Activated naive CD8-positive, alpha-beta T cell treated with anti-CD3 and anti-CD28 coated beads for 36 hours (primary cell): ENCODE data around the gene GOSR2. TPM values are rescaled to one million over a fixed set of nuclear protein-coding genes. Genes with fewer than 3 reads are reported as not detected.

Experiments
- DNase-seq: peaks from one replicate; pipeline ENCODE4 v3.0.0; 2021
- H3K27ac Mint-ChIP-seq: one replicate; pipeline ENCODE4 v1.8.0; 2022; ENCODE audit warnings: mild to moderate bottlenecking, moderate library complexity, mixed read lengths
- H3K27me3 Mint-ChIP-seq: one replicate; pipeline ENCODE4 v1.8.0; 2022; ENCODE audit warnings: mild to moderate bottlenecking, mixed read lengths
- H3K36me3 Mint-ChIP-seq: one replicate; pipeline ENCODE4 v1.8.0; 2021; ENCODE audit warnings: mild to moderate bottlenecking, mixed read lengths
- H3K4me1 Mint-ChIP-seq: one replicate; pipeline ENCODE4 v1.8.0; 2021; ENCODE audit warnings: mixed read lengths
- H3K4me3 Mint-ChIP-seq: one replicate; pipeline ENCODE4 v1.8.0; 2022; ENCODE audit warnings: mild to moderate bottlenecking, moderate library complexity, mixed read lengths
- H3K9me3 Mint-ChIP-seq: one replicate; pipeline ENCODE4 v1.8.0; 2022; ENCODE audit warnings: mixed read lengths
- total RNA-seq, 2 experiments: library from RNA; stranded (reverse); gene quantifications; one replicate each; pipeline ENCODE4 v1.2.3, GENCODE V29; 2021

The GOSR2 gene
- total RNA-seq, 2 experiments from 2014 or later, result 46.2 to 49.5 TPM

DNA sequence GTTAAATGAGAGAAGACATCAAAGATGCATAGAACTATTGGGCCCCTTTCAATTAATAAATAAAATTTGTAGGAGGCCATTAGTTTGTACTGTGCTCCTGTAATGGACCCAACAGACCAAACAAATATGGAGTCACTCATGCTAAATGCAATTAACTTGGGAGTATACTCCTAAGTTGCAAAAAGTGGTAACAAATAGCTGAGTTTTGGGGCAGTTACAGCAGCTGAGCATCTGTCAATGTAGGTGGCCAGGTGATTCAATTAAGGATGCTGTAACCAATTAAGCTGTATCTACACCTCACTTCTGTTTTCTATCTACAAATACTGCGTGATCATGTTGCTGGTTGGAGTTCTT, 36.7 kb upstream of the GOSR2 start:
- H3K4me3 Mint-ChIP-seq, result no peak overlapping the region
- H3K27me3 Mint-ChIP-seq, result peaks cover 12% of the 10 kb centered on the region
- H3K4me1 Mint-ChIP-seq, result no peaks in the 10 kb centered on the region
- DNase-seq, result no peak
- no peak overlapping the region for H3K27ac Mint-ChIP-seq
- H3K36me3 Mint-ChIP-seq, result no peaks in the 10 kb centered on the region
- H3K9me3 Mint-ChIP-seq, result no peaks in the 10 kb centered on the region

DNA sequence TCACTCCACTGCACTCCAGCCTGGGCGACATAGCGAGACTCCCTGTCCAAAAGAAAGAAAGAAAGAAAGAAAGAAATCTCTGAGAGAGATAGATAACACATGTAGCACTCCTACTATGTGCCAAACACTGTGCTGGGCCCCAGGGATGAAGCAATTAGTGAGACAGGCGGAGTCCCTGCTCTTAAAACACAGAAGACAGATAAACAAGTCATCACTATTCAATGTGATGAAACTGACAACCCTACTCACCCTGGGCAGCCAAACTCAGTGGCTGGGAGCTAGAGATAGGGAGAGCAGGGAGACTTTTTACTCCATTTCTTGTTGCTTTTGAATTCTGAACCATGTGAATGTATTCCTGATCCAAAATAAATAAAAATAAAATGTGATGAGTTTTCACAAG, 35.2 kb upstream of the GOSR2 start:
- Mint-ChIP-seq H3K4me1 (no peaks in the 10 kb centered on the region), H3K4me3 (no peak overlapping the region), H3K9me3 (no peaks in the 10 kb centered on the region), H3K27me3 (peaks cover 20% of the 10 kb centered on the region), H3K36me3 (no peaks in the 10 kb centered on the region), H3K27ac (no peak overlapping the region)
- no peak for DNase-seq

DNA sequence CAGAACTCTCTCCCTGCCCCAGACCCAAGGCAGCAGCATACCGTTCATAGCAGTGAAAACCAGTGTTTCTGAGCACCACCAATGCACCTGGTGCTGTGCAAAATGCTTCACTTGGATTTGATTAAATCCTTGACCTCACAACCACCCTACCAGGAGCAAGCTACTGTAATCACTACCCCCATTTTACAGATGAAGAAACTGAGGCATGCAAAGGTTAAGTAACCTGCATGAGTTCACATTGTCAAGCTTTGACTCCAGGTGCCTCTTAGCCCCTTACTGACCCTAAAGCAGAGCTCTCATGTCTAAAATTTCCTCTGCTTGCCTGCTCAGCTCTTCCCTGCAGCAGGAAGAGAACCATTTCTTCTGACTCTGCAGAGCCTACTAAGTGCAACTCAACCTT, 34.2 kb upstream of the GOSR2 start:
- no peaks in the 10 kb centered on the region for H3K9me3 Mint-ChIP-seq
- H3K27me3 Mint-ChIP-seq, result peaks cover 22% of the 10 kb centered on the region
- no peak overlapping the region for H3K27ac Mint-ChIP-seq
- no peaks in the 10 kb centered on the region for H3K4me1 Mint-ChIP-seq
- no peak for DNase-seq
- no peaks in the 10 kb centered on the region for H3K36me3 Mint-ChIP-seq
- no peak overlapping the region for H3K4me3 Mint-ChIP-seq

DNA sequence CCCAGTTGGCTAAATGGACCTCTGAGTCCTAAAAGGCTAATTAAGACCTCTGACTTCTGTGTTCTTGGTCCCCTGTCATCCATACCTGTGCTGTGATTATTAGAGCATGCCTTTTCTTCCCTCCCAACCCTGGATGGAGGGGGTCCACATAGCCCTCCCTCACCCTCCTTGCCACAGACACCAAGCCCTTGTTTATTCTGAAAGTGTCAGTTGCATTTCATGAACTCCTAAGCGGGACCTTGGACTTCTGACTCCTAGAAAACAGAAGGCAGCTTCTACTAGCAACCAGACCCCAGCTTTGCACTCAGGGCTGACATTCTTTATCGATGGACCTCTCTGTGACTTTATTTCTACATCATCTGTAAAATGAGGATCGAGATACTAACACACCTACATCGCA, 33.4 kb upstream of the GOSR2 start:
- H3K4me1 Mint-ChIP-seq, result no peaks in the 10 kb centered on the region
- no peak overlapping the region for H3K27ac Mint-ChIP-seq
- H3K9me3 Mint-ChIP-seq, result no peaks in the 10 kb centered on the region
- DNase-seq, result no peak
- H3K4me3 Mint-ChIP-seq, result no peak overlapping the region
- peaks cover 22% of the 10 kb centered on the region for H3K27me3 Mint-ChIP-seq
- H3K36me3 Mint-ChIP-seq, result no peaks in the 10 kb centered on the region

DNA sequence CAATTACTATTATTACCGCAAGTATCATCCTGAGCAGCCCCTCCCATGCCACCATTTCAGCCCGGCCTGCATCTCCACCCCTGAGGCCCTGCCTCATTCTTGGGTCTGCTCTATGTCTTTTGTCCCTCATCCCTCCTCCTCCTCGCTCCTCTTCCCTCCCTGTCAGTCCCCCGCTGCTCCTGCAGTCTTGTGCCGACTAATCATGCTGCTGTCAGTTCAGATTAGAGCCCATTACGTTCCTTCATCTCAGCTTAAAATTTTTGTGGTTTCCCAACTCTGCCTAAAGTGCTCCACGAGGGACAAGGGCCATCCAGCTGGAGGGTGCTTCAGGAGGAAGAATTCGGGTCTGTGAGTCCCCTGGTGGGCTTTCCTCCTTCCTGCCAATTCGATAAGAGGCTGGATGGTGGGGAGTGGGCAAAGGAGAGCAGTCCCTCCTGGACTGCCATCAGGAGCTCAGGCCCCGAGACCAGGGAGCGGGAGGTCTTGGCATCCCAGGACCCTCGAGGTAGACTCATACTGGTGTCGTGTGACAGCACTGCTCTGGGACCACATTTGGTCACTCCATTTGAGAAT, 32.9 kb upstream of the GOSR2 start:
- Mint-ChIP-seq H3K4me3 (no peak overlapping the region), H3K4me1 (no peaks in the 10 kb centered on the region), H3K9me3 (no peaks in the 10 kb centered on the region), H3K27me3 (peaks cover 22% of the 10 kb centered on the region), H3K27ac (no peak overlapping the region), H3K36me3 (no peaks in the 10 kb centered on the region)
- no peak for DNase-seq

DNA sequence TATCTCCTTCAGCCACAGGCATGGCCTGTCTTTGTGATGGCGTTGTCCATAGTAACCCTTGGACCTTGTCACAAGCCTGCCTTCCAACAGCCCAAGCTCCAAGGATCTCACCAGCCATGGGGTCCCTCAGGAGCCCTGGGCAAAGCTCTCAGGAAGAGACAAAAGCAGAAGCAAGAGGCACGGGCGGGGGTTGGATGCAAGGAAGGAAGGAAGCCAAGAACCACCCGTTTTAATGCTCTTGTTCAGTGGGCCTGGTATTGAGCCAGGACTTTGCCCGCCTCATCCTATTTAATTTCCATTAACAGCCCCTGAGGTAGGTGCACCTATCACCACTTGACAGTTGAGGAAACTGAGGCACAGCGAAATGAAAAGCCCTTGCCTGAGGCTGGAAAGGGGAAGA, 32.3 kb upstream of the GOSR2 start:
- no peaks in the 10 kb centered on the region for H3K4me1 Mint-ChIP-seq
- no peak overlapping the region for H3K27ac Mint-ChIP-seq
- DNase-seq, result no peak
- H3K27me3 Mint-ChIP-seq, result peaks cover 18% of the 10 kb centered on the region
- H3K36me3 Mint-ChIP-seq, result no peaks in the 10 kb centered on the region
- no peaks in the 10 kb centered on the region for H3K9me3 Mint-ChIP-seq
- H3K4me3 Mint-ChIP-seq, result no peak overlapping the region

DNA sequence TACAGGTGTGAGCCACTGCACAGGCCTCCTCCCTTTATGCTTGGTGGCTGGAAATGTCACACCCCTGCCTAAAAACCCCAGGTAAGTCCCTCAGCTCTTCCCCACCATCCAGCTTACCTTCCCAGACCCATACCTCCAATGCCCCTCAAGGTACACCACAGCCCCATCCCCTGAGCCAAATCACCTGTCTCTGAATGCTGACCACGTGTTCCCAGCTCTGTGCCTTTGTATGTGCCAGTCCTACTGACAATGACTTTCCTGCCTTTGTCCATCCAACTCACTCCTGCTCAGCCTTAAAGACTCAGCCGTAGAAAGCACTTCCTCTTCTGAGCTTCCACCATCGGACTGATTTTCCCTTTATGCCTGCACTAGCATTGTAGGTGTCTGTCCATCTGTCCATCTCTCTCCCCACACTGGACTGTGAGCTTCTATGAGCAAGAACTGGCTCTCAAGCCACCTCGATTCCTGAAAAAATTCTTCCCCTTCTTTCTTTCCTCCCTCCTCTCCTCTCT, 30.7 kb upstream of the GOSR2 start:
- no peak overlapping the region for H3K4me3 Mint-ChIP-seq
- no peaks in the 10 kb centered on the region for H3K4me1 Mint-ChIP-seq
- DNase-seq, result no peak
- H3K9me3 Mint-ChIP-seq, result no peaks in the 10 kb centered on the region
- peaks cover 13% of the 10 kb centered on the region for H3K27me3 Mint-ChIP-seq
- no peak overlapping the region for H3K27ac Mint-ChIP-seq
- no peaks in the 10 kb centered on the region for H3K36me3 Mint-ChIP-seq

DNA sequence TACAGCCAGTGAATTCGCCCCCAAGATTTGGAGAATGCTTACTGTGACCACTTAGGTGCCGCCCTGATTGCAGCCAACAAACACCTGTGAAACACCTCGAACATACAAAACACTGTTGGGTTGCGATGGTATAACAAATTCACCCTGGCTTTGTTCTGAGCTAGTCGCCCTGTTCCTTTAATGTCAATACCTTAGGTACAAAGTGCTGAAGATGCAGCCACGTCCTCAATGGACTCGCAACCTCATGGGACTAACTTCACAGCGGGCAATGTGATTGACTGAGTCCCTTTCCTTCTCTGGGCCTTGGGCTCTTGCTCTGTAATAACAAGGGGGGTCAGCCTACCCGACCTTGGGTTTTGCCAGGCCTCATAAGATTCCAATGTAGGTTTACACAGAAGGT, 28.9 kb upstream of the GOSR2 start:
- H3K27me3 Mint-ChIP-seq, result peaks cover 13% of the 10 kb centered on the region
- no peaks in the 10 kb centered on the region for H3K9me3 Mint-ChIP-seq
- DNase-seq, result no peak
- H3K36me3 Mint-ChIP-seq, result no peaks in the 10 kb centered on the region
- no peaks in the 10 kb centered on the region for H3K4me1 Mint-ChIP-seq
- no peak overlapping the region for H3K4me3 Mint-ChIP-seq
- no peak overlapping the region for H3K27ac Mint-ChIP-seq

DNA sequence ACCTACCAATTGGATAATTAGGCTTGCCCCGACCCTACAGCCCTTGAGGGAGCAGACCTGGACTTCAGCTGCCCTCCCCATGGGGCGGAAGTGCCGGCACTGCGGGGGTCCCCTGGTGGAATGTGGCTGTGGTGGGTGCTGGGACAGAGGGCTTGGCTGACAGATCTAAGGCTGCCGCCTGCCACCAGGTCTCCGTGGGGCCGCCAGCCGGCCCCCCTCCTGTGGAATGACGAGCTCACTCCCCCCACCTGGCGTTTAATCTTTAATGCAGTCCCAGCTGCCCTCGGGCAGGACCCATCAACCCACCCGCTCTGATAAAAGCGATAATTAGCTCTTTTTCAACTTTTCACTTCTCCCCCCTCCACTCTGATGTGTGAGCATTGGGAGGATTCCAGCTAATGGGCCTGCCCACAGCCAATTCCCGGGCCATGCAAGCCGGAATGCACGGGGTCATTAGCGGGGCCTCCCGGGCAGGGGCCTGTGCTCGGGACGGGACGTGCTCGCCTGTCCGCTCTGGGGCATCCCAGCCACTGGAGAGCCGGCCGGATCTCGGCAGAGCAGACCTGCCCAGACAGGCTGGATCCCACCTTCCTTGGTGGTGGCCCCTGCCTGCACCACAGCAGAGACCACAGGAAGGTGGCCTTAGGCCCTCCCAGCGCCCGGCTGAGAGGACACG, 28.3 kb upstream of the GOSR2 start:
- DNase-seq, result no peak
- H3K4me1 Mint-ChIP-seq, result no peaks in the 10 kb centered on the region
- peaks cover 13% of the 10 kb centered on the region for H3K27me3 Mint-ChIP-seq
- no peak overlapping the region for H3K27ac Mint-ChIP-seq
- H3K36me3 Mint-ChIP-seq, result no peaks in the 10 kb centered on the region
- no peaks in the 10 kb centered on the region for H3K9me3 Mint-ChIP-seq
- no peak overlapping the region for H3K4me3 Mint-ChIP-seq

DNA sequence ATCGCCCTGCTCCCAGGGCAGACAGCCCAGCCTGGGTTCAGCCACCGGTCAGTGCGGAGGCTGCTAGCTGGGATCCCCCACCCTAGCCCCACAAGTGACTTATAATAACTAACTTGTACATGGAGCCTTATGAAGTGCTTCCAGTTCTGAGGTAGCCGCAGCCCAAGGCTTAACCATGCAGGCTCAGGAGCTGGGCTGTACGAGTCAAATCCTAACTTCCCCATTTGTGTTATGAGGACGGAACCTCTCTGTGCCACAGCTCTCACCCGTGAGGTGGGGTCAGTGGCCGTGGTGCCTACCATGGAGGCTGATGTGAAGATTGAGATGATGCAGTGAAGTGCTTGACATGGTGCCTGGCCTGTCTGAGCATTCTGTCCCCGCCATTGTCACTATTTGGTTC, 27.8 kb upstream of the GOSR2 start:
- DNase-seq, result no peak
- Mint-ChIP-seq H3K27ac (no peak overlapping the region), H3K4me1 (no peaks in the 10 kb centered on the region), H3K4me3 (no peak overlapping the region), H3K27me3 (peaks cover 13% of the 10 kb centered on the region), H3K9me3 (no peaks in the 10 kb centered on the region), H3K36me3 (no peaks in the 10 kb centered on the region)

DNA sequence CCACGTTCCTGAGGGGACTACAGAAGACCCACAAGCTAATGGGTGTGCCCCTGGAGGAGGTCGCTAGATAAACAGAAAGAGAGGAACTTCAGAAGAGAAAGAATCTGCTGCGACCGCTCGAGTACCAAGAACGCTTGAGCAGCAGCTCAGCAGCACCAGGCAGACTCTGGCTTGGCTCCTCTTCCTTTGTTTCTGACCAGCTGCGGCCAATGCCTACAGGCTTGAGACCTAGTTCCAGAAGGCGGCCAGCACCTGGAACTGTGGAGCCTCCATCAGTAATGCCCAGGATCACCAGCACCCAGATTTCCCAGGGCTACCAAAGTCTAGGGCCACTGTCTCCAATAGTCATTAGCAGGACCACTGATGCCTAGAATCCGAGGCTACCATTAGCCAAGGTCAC, 26.0 kb upstream of the GOSR2 start:
- no peak for DNase-seq
- Mint-ChIP-seq H3K9me3 (no peaks in the 10 kb centered on the region), H3K27ac (no peak overlapping the region), H3K4me1 (no peaks in the 10 kb centered on the region), H3K27me3 (peaks cover 10% of the 10 kb centered on the region), H3K36me3 (no peaks in the 10 kb centered on the region), H3K4me3 (no peak overlapping the region)

DNA sequence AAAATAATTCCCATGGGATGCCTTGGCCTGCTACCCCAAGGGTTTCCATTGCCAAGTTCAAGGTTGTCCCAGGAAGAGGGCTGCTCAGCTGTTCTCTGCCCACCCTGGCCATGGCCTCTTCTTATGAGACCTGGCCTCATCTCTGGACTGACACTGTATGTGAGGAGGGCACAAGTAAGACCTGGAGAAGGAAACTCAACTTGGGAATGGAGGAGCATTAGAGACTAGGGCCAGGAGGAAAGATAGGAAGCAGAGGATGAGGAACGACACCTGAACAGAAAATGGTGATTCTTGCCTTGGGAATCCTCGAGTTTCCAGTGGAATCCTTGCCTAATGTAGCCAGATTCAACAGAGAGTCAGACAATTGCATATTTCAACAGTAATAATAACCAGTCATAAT, 24.6 kb upstream of the GOSR2 start:
- Mint-ChIP-seq H3K4me3 (no peak overlapping the region), H3K36me3 (no peaks in the 10 kb centered on the region), H3K27me3 (no peaks in the 10 kb centered on the region), H3K27ac (no peak overlapping the region), H3K4me1 (no peaks in the 10 kb centered on the region), H3K9me3 (no peaks in the 10 kb centered on the region)
- DNase-seq, result no peak

DNA sequence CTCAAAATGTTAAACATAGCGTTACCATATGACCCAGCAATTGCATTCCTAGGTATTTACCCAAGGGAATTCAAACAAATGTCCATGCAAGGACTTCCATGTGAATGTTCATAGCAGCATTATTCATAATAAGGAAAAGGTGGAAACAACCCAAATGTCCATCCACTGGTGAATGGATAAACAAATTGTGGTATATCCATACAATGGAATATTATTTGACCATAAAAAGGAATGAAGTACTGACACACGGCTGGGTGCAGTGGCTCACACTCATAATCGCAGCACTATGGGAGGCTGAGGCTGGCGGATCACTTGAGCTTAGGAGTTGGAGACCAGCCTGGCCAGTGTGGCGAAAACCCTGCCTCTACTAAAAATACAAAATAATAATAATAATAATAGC, 24.1 kb upstream of the GOSR2 start:
- Mint-ChIP-seq H3K36me3 (no peaks in the 10 kb centered on the region), H3K4me1 (no peaks in the 10 kb centered on the region), H3K27me3 (no peaks in the 10 kb centered on the region), H3K27ac (no peak overlapping the region), H3K9me3 (no peaks in the 10 kb centered on the region), H3K4me3 (no peak overlapping the region)
- DNase-seq, result no peak

DNA sequence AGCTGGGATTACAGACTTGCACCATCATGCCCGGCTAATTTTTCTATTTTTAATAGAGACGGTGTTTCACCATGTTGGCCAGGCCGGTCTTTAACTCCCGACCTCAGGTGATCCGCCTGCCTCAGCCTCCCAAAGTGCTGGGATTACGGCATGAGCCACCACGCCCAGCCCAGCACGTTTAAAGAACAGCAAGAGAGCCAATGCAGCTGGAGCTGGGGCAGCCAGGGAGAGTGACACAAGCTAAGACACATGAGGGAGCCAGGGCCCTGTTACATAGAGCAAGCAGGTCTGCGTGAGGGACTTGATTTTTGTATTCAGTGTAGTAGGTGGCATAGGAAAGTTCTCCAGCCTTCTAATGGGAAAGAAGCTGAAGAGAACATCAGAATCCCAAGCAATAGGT, 21.7 kb upstream of the GOSR2 start:
- Mint-ChIP-seq H3K4me3 (no peak overlapping the region), H3K36me3 (no peaks in the 10 kb centered on the region), H3K27me3 (no peaks in the 10 kb centered on the region), H3K4me1 (peaks cover 2% of the 10 kb centered on the region), H3K27ac (no peak overlapping the region), H3K9me3 (no peaks in the 10 kb centered on the region)
- no peak for DNase-seq

DNA sequence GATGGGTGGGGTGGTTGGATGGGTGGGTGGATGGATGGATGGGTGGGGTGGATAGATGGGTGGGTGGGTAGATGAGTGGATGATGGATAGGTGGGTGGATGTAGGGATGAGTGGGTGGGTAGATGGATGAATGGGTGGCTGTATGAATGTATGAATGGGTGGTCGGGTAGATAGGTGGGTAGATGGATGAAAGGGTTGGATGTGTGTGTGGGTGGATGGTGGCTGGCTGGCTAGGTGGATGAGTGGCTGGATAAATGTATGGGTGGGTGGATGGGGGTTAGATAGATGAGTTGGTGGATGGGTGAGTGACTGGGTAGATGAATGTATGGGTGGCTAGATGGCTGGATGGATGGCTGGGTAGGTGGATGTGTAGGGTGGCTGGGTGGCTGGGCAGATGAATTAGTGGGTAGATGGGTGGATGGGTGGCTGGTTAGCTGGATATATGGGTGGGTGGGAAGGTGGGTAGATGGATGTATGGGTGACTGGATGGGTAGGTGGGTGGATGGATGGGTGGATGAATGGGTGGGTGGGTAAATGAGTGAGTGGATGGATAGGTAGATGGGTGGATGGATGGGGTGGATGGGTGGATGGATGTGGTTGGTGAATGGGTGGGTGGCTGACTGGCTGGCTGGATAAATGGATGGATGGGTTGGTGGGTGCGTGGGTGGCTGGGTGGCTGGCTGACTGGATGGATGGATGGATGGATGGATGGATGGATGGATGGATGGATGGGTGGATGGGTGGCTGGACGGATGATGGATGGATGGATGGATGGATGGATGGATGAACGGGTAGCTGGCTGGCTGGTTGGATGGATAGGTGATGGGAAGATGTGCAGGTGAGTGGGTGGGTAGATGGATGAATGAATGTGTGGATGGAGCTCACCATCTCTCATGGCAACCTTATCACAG, 18.9 kb upstream of the GOSR2 start:
- H3K27me3 Mint-ChIP-seq, result no peaks in the 10 kb centered on the region
- no peak overlapping the region for H3K4me3 Mint-ChIP-seq
- DNase-seq, result no peak
- no peak overlapping the region for H3K27ac Mint-ChIP-seq
- peaks cover 2% of the 10 kb centered on the region for H3K4me1 Mint-ChIP-seq
- H3K9me3 Mint-ChIP-seq, result no peaks in the 10 kb centered on the region
- no peaks in the 10 kb centered on the region for H3K36me3 Mint-ChIP-seq
